Right forelimb (tissue), 1 donor: ENCODE results near the gene PRR23E.

Source experiments
- DNase-seq: peaks from one replicate; pipeline ENCODE4 v3.0.0-alpha.2; 2018

PRR23E gene

GRCh38 chr3:127235706-127236105, 42.8 kb downstream of the PRR23E start:
- DNase-seq = no peak

- DNase-seq = no peak
Measured at GRCh38 chr3:127237835-127238234, 44.9 kb downstream of the PRR23E start.

- no peak for DNase-seq
Measured at GRCh38 chr3:127238602-127239001, 45.7 kb downstream of the PRR23E start.

GRCh38 chr3:127247292-127247691, 54.4 kb downstream of the PRR23E start:
- no peak for DNase-seq
